HG03521 (cell line): Measurements from ENCODE around the gene SMIM21.

ENCODE experiments used
- ATAC-seq: cut with Tn5 transposase; IDR thresholded peaks from one replicate; pipeline ENCODE4 v1.9.1; 2021; ENCODE audit warnings: mild to moderate bottlenecking, moderate library complexity; ENCODE audit not compliant: unreplicated experiment

Gene SMIM21

DNA sequence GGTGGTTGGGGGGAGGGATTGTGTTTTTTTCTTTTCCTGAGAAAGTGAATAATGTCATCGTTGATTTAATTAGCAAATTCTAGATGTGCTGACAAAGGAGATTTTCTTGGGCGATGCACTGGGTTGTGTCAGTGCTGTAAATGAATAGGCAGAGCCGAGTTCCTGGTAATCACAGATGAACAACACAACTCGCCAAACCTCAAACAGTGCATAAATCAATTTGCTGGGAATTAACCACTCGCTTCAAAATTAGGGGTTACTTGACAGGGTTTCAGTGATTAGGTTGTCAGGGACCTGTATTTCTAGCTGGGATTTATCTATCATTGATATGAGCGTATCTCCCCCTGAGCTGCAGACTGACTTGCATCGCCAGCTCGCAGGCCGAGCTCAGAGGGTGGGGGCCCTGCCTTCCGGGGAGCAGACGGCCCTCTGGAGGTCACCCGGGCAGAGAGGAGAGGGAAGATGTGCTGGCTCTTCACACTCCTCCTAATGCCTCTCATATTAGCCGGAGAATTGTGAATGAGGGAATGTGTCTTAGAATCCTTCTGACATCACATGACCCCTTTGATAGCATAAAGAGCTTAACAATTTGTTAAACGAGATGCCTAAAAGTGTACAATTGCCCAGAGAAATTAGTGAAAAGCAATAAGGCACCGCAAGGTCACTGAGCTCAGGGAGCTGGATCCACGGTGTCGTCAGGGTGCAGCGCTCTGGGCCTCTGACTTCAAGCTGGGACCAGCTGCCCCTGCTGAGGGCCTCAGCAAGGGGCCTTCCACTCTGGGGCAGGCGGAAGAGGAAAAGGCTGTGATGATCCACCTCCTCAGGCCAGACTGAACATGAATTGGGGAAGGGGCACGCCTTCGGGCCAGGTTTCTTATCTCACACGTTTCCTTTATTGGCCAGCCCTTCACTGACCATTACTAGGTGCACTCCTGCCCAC, 48.9 kb downstream of the SMIM21 start:
- ATAC-seq, result no peak

- no peak for ATAC-seq
Measured at GRCh38 chr18:75377926-75378325, 49.6 kb downstream of the SMIM21 start.

DNA sequence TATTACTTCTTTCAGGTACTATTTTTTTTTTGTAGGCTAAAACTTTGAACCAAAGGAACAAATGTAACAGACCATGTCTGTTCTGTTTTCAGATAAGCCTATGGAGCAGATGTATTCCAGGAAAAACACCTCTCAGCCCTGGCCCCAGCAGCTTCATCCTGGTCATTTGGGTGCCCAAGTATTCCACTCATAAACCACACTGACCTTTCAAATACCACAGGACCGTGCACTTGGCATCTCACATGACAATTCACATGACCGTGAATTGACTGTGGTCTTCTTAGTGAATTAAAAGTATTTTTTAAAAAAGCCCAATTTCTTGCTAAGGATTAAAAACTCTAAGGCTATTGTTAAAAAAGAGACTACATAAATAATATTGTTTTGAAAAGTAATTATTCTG, 50.2 kb downstream of the SMIM21 start:
- no peak for ATAC-seq

- no peak for ATAC-seq
Measured at GRCh38 chr18:75376004-75376403, 51.5 kb downstream of the SMIM21 start.

- ATAC-seq, result no peak
Measured at GRCh38 chr18:75375341-75375740, 52.2 kb downstream of the SMIM21 start.

GRCh38 chr18:75374466-75374865, 53.0 kb downstream of the SMIM21 start:
- no peak for ATAC-seq

GRCh38 chr18:75369026-75369721, 58.3 kb downstream of the SMIM21 start:
- ATAC-seq, result no peak

DNA sequence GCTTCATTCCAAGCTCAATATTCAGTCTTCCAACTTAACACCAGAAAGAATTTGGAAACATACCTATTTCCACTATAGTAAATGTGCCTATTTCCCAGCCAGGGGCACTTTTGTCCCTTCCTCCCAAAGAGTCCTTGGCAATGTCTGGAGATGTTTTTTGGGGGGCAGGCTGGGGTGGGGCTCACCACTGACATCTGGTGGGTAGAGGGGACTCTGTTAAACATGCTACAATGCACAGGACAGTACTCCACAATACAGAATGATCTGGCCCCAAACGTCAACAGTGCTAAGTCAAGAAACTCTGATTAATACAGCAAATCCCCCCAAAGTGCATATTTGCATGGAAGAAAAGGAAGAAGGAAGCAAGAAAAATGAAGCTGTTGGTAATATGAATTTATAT, 61.7 kb downstream of the SMIM21 start:
- ATAC-seq, result no peak

GRCh38 chr18:75365254-75365629, 62.3 kb downstream of the SMIM21 start:
- no peak for ATAC-seq

- ATAC-seq, result no peak
Measured at GRCh38 chr18:75364512-75365253, 62.8 kb downstream of the SMIM21 start.

- ATAC-seq, result no peak
Measured at GRCh38 chr18:75363446-75364225, 63.9 kb downstream of the SMIM21 start.

GRCh38 chr18:75362435-75362834, 65.1 kb downstream of the SMIM21 start:
- ATAC-seq, result no peak

GRCh38 chr18:75360941-75361340, 66.6 kb downstream of the SMIM21 start:
- ATAC-seq, result no peak

DNA sequence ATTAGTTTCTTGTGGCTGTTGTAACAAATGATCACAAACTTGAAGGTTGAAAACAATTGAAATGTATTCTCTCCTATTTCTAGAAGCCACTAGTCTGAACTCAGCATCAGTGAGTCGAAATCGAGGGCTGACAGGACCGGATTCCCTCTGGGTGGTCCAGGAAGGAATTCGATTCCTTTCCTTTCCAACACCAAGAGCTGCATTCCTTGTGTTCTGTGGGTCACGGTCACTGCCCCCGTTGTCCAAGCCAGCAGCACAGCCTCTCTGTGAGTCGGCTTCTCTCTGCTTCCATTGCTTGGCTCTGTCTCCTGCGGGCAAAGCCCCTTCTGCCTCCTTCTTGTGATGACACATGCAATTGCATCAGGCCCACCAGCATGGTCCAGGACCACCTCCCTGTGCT, 67.3 kb downstream of the SMIM21 start:
- ATAC-seq, result no peak
